8988T (cell line): ENCODE results near the gene ERI2.
"Not testable (repeated sequence)": the region's sequence is repeated elsewhere in the genome, so short reads cannot be mapped to it uniquely, and the experiment has no call there.

Experiments used
- DNase-seq: peaks from one replicate; pipeline ENCODE4 v3.0.0; 2011

Gene ERI2

DNA sequence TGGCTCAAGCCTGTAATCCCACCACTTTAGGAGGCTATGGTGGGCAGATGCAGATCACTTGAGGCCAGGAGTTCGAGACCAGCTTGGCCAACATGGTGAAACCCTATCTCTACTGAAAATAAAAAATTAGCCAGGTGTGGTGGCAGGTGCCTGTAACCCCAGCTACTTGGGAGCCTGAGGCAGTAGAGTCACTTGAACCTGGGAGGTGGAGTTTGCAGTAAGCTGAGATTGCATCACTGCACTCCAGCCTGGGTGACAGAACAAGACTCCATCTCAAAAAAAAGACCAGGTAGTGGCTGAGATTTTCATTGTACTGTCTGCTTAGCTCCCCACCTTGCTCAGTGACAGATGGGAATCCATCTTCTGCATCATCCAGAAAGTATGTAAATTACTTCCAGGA is 41.8 kb downstream of the ERI2 start:
- not testable (repeated sequence) for DNase-seq

DNA sequence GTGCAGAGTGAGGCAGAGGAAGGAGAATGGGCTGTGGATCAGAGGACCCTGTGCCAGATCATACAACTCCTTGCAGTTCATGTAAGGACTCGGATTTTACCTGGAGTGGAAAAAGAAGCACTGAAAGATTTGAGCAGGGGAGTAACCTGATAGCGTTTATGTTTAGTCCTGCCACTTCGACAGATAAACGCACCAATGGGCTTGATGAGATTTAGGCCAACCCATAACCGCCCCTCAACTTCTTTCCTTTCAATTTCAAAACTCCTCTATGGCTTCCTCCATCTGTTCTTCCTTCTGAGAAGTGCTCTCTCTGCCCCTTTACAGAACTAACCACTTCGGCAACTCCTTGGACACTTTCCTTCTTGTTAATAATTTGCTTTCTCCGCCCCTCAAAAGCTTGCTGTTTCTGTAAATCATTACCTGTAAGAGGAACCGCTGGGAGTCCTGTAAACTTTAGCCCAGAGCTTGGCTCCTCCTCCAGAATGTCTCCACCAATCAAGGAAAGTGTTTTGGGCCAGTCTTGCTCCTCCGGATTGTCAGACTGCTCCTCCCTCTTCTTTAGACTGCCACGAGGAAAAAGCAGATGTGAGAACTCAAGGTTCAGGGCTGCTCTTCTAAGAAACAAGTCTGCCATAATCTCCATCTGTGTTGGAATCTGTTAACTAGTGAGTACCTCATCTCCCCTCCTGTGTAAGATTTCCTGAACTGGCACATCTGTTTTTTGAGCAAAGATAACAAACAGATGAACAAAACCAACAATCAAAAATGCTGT is 42.6 kb downstream of the ERI2 start, which contains the start of gene ACSM3:
TSS of gene ACSM3 (plus strand) at position 554 of the 772 bp plus-strand sequence. CDS start 6,021 bp downstream, outside the sequence.
- no peak for DNase-seq

DNA sequence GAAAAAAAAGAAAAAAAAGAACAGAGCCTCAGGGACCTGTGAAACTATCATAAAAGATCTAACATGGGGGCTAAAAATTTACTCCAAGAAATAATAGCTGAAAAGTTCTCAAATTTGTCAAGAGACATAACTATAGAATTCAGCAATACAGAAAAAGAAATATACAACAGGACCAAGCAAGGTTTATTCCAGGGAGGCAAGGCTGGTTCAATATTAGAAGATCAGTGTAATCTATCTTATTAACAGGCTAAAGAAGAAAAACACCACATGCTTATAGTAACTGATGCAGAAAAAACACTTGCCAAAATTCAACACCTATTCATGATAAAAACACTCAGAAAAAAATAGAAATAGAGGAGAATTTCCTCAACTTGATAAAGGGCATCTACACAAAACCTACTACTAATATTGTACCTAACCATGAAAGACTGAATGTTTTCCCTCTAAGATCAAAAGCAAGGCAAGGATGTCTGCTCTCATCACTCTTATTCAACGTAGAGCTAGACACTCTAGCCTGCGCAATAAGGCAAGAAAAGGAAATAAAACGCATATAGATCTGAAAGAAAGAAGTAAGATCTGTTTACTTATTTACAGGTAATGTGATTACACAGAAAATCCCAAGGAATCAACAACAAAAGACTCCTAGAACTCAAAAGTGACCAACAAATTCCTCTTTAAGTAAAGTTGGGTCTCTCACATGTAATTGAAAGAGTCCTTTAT is 43.7 kb downstream of the ERI2 start:
- DNase-seq, result no peak

DNA sequence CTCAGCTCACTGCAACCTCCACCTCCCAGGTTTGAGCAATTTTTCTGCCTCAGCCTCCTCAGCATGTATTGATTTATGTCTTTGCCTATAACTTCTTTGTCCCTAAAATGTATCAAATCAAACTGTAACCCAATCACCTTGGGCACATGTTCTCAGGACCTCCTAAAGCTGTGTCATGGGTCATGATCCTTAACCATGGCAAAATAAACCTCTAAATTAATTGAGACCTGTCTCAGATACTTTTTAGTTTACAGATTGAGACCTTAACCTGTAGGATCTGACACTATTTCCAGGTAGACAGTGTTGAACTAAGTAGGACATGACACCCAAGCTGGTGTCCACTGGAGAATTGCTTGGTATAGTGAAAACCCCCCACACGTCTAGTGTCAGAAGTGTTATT is 45.1 kb downstream of the ERI2 start:
- DNase-seq, result no peak

DNA sequence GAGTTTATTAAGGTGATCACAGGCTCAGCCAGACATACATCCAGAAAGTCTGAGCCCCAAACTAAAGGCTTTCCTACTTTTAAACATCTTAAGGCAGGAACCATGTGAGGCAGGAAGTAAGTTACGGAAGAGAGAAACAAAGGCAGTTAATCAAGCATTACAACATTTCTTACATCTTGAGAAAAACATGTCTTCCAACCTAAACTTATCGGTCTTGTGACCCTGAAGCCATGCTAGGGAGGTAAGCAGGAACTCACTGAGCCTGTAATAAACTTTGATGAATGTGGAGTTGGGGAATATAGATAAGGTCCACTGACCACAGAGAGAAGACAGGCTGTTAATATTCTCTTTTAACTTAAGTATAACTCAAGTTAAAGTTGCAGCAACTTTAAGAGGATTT is 45.9 kb downstream of the ERI2 start:
- DNase-seq, result no peak

DNA sequence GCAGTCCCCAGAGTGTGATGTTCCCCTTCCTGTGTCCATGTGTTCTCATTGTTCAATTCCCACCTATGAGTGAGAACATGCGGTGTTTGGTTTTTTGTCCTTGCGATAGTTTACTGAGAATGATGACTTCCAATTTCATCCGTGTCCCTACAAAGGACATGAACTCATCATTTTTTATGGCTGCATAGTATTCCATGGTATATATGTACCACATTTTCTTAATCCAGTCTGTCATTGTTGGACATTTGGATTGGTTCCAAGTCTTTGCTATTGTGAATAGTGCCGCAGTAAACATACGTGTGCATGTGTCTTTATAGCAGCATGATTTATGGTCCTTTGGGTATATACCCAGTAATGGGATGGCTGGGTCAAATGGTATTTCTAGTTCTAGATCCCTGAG is 50.5 kb downstream of the ERI2 start:
- DNase-seq, result not testable (repeated sequence)

DNA sequence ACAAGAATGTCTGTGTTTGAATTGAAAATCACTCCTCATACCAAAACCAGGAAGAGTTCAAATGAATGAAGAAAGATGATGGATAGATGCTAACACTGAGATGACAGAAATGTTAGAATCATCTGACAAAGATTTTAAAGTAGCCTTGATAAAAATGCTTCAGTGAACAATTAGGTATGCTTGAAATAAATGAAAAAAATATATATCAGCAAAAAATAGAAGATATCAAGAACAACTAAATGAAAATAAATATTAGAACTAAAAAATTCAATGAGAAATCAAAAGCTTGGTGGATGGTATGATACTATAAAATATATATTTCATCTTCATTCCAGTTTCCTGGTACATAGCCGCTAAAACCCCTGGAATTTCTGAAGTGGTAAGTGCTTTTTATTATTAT is 51.0 kb downstream of the ERI2 start:
- DNase-seq, result no peak

DNA sequence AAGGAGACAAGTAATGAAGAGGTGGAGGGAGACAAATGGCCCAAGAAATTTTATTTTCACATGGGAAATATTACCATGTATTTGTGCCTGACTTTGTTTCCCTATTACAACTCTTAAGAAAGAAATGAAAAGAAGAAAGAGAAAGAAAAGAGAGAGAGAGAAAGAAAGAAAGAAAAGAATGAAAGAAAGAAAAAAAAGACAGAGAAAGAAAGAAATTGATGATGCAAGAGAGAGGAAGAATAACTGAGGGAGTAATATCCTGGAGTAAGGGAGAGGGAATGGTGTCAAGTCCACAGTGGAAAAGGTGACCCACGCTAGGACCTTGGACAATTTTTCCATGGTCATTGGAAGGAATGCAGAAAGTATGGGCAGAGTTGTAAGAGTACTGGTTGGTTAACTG is 52.5 kb downstream of the ERI2 start:
- DNase-seq, result no peak

DNA sequence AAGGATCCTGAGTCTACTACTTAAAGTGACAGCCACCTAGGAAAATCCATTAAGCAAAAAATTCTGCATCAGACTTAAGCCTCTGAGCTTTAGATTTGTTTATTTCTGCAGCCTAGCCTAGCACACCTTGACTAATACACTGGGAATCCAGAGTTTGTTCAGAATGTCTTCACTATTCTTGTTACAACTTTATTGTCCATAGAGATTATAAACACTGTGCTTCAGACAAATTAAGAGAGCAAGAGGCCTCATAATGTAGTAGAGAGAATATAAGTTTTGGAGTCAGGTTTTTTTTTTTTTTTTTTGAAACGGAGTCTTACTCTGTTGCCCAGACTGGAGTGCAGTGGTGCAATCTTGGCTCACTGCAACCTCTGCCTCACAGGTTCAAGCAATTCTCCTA is 55.7 kb downstream of the ERI2 start:
- no peak for DNase-seq

DNA sequence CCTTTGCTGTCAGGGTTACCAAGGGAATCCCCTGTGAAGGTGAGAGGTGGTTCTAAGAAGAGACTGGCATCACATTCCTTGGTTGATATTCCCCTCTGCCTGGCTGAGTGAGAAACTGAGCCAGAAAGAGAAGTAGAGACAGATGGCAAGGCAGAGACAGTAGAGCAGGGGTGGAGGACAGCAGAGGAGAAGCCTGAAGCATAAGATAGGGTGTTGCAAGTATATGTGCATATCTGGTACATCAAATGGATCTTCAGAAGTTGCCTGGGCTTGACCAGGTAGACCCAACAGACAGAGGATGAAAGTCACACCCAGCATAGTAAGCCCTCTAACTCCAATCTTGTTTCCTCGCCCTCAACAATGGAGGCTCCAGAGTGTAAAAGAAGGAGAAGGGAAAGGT is 56.8 kb downstream of the ERI2 start:
- DNase-seq, result no peak

DNA sequence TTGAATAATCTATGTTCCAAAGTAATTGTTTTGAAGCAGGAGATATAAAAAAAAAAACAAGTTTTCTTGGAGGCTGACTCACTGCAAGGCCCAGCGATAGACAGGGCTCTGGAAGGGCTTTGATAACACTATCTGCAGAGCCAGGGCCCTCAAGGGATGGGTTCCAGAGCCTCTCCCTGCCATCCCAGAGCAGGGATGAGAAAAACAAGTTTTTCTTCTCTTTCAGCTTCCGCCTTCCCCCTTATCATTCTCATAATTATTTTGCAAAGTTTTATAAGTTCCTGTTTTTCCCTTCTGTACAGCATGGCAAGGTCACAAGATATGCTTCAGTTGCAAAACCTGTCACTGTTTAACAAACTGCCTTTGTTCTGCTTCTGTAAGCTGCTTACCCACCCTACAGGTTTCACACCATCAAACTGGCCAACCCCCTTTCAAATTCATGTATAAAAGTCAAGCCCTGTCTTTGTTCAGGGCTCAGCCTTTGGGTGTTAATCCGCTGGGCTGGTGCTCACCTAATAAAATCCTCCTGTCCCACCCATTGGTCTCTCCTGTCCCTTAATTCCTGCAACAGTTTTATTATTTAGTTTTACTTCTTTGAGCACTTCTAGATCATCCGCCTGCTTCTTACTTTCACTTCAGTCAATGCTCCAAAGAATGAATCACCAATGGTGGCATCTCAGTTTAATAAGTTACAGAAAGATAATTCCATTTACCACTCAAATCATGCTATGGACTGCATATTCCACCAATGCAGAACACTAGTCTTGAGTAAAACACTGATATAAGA is 59.0 kb downstream of the ERI2 start:
- no peak for DNase-seq

DNA sequence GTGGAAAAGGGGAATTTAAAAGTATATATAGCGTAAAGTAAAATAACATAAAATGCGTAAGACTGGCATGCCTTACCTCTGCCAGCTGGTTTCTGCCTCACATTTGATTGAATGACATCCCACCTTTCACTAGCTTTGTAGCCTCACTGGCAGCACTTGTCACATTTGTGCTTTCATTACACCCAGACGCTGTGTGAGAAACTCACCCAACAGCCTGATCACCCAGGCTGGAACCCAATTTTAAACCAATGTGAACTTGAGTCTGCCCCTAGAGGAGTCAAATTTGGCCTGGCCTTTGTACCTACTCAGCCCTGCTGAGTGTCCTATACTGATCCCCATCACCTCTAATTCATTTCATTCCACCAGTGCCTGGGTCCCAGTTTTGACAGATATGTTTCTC is 59.8 kb downstream of the ERI2 start:
- no peak for DNase-seq
